Measurements from ENCODE around the gene MPEG1. TPM values are rescaled to one million over a fixed set of nuclear protein-coding genes. Genes with fewer than 3 reads are reported as not detected.

Gene MPEG1
- total and polyA plus RNA-seq, 9 of the 15 experiments (the other 6 are each of a cell fraction or from before 2014, with no cell fraction given), result 0.07 TPM; not detected in 8

DNA sequence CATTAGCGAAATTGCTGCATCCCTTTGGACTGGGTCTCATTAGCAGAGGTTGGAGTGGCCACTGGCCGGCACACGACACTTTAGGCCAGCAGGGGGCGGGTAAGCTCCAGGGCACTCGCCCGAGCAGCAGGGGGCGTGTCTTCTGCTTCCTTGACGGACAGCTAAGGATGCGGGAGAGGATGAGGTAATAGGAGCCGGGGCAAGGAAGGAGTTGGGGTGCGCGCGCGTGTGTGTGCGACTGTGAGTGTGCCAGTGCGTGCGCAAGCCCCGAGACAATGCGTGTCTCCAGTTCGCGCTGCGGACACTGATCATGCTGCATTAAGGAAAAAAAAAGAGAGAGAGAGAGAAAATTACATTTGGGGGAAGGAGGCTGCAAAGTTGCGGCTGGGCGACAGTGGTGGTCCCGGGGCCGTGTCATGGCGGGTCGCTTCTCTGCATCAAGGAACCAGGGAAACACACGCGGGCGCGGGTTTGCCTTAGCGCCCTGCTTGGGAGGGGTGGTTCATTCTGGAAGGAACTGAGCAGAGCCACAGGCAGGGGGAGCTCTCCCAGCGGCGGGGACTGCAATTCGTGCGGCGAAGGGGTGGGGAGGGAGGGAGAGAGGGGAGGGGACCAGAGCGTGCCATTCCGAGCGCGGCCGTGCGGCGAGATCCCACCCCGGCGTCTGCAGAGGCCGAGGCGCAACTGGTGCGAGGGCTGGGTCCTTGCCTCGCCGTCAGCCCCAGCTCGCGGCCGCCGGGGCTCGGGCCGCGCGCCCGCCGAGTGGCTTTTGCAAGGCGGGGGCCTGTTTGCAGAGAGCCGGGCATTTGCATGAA lies 41.0 kb downstream of the MPEG1 start, which contains the start of gene DTX4 (continued):
- TF ChIP-seq, protein P1, sequence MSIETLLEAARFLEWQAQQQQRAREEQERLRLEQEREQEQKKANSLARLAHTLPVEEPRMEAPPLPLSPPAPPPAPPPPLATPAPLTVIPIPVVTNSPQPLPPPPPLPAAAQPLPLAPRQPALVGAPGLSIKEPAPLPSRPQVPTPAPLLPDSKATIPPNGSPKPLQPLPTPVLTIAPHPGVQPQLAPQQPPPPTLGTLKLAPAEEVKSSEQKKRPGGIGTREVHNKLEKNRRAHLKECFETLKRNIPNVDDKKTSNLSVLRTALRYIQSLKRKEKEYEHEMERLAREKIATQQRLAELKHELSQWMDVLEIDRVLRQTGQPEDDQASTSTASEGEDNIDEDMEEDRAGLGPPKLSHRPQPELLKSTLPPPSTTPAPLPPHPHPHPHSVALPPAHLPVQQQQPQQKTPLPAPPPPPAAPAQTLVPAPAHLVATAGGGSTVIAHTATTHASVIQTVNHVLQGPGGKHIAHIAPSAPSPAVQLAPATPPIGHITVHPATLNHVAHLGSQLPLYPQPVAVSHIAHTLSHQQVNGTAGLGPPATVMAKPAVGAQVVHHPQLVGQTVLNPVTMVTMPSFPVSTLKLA (conservative IDR thresholded peaks at IDR 0.05), result peak in 1 of 2 experiments; percentile 49
- TF ChIP-seq BCOR (IDR thresholded peaks at IDR 0.05) (peak; percentile 36; the same call in 1 of the 2 replicates), ZBTB2 (IDR thresholded peaks at IDR 0.05) (0 out of 2 replicates have a peak, but pooled peaks have one; percentile 44), SP1 (CRISPR knock-in tag; IDR thresholded peaks at IDR 0.05) (peak; percentile 84), ZNF584 (CRISPR knock-in tag; IDR thresholded peaks at IDR 0.05; ENCODE audit: low read depth) (no peak), ZNF79 (CRISPR knock-in tag; IDR thresholded peaks at IDR 0.05; ENCODE audit: low read depth) (no peak), HMGN3 (IDR thresholded peaks at IDR 0.05; ENCODE audit: borderline replicate concordance, extremely low read depth, insufficient read length, low read depth, low read length) (peak; percentile 19), ZNF655 (CRISPR knock-in tag; IDR thresholded peaks at IDR 0.05) (no peak), SNAPC5 (CRISPR knock-in tag; IDR thresholded peaks at IDR 0.05) (no peak), MAZ (CRISPR knock-in tag; conservative IDR thresholded peaks at IDR 0.05 in 1 of 2, IDR thresholded peaks at IDR 0.05 in 1 of 2) (peak; percentile 75 to 79; a peak in 3 of 4 replicates), U2AF2 (optimal IDR thresholded peaks at IDR 0.05; ENCODE audit: low read depth, low read length) (no peak), CC2D1A (IDR thresholded peaks at IDR 0.05) (peak; percentile 31), ZNF431 (CRISPR knock-in tag; IDR thresholded peaks at IDR 0.05) (peak; percentile 66; the same call in 1 of the 2 replicates), ZNF512 (tag; IDR thresholded peaks at IDR 0.05) (no peak), CEBPB (tag; IDR thresholded peaks at IDR 0.05) (peak; percentile 87), ZNF274 (IDR thresholded peaks at IDR 0.05; ENCODE audit: borderline replicate concordance, low read depth, low read length) (no peak), CTBP1 (IDR thresholded peaks at IDR 0.05; ENCODE audit: borderline replicate concordance) (peak; percentile 85), GABPA (tag; conservative IDR thresholded peaks at IDR 0.05; ENCODE audit: low read depth) (no peak)
- TF ChIP-seq, protein P2, sequence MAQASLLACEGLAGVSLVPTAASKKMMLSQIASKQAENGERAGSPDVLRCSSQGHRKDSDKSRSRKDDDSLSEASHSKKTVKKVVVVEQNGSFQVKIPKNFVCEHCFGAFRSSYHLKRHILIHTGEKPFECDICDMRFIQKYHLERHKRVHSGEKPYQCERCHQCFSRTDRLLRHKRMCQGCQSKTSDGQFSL (CRISPR knock-in tag; IDR thresholded peaks at IDR 0.05), result peak; percentile 49; the same call in 1 of the 2 replicates
- TF ChIP-seq, protein P2 (tag; IDR thresholded peaks at IDR 0.05), result no peak
